HepG2 (cell line): ENCODE measurements around the gene EHD1. TPM values are rescaled to one million over a fixed set of nuclear protein-coding genes. Genes with fewer than 3 reads are reported as not detected.

ENCODE experiments used
- BCL6 ChIP-seq: IDR thresholded peaks from 2 replicates; pipeline ENCODE4 v1.6.1; 2016; ENCODE audit warnings: missing genetic modification reagents, missing compliant biosample characterization
- CAMTA2 ChIP-seq: sonication (generic); formaldehyde crosslinking; IDR thresholded peaks from 2 replicates; pipeline ENCODE4 v1.4.0; 2020; ENCODE audit warnings: mild to moderate bottlenecking, missing genetic modification reagents, borderline replicate concordance
- FOXA1 ChIP-seq, 2 experiments: fragments of 450-650 bp in 1 of 2; sonication (generic) in 1 of 2; formaldehyde crosslinking in 1 of 2; IDR thresholded peaks; 2 replicates each; pipeline versions ENCODE4 v1.4.0 to v1.6.1; 2016 to 2020; ENCODE audit warnings: missing genetic modification reagents in 1 of 2
- NCOA1 ChIP-seq: sonication (generic); formaldehyde crosslinking; IDR thresholded peaks from 2 replicates; pipeline ENCODE4 v1.9.0; 2021; ENCODE audit warnings: missing genetic modification reagents
- SIN3A ChIP-seq: IDR thresholded peaks from 2 replicates; pipeline ENCODE4 v1.6.1; 2011; ENCODE audit warnings: low read depth, mild to moderate bottlenecking, control low read depth, low read length, borderline replicate concordance
- SP1 ChIP-seq, 2 experiments: fragments of 450-650 bp in 1 of 2; sonication (generic) in 1 of 2; formaldehyde crosslinking in 1 of 2; IDR thresholded peaks; 2 replicates each; pipeline versions ENCODE4 v1.4.0 to v1.6.1; 2016 to 2020; ENCODE audit warnings: missing genetic modification reagents in 1 of 2
- SYNCRIP ChIP-seq: fragments of 200-400 bp; formaldehyde crosslinking; IDR thresholded peaks from 2 replicates; pipeline ENCODE4 v1.6.1; 2018; ENCODE audit warnings: mild to moderate bottlenecking, low read depth, low read length; ENCODE audit not compliant: insufficient read depth
- ZFP36L1 ChIP-seq: sonication (generic); formaldehyde crosslinking; IDR thresholded peaks from 2 replicates; pipeline ENCODE4 v1.8.0; 2022; ENCODE audit warnings: mild to moderate bottlenecking, missing genetic modification reagents, moderate library complexity
- ZNF225 ChIP-seq: sonication (generic); formaldehyde crosslinking; IDR thresholded peaks from 2 replicates; pipeline ENCODE4 v1.4.0; 2020; ENCODE audit warnings: mild to moderate bottlenecking, missing genetic modification reagents
- ZNF253 ChIP-seq: sonication (generic); formaldehyde crosslinking; IDR thresholded peaks from 2 replicates; pipeline ENCODE4 v1.8.0; 2022; ENCODE audit warnings: mild to moderate bottlenecking, missing genetic modification reagents, borderline replicate concordance
- ZNF678 ChIP-seq: sonication (generic); formaldehyde crosslinking; IDR thresholded peaks from 2 replicates; pipeline ENCODE4 v1.4.0; 2020; ENCODE audit warnings: mild to moderate bottlenecking, missing genetic modification reagents
- ZNF878 ChIP-seq: sonication (generic); formaldehyde crosslinking; IDR thresholded peaks from 2 replicates; pipeline ENCODE4 v1.8.1; 2023; ENCODE audit warnings: mild to moderate bottlenecking, missing genetic modification reagents, moderate library complexity
- polyA plus RNA-seq, 8 experiments: library from polyadenylated mRNA; depleted of rRNA in 3 of 8; stranded (reverse) in 7 of 8; unstranded in 1 of 8; fragments of >200 nt; fragmentation: Illumina TruSeq in 4 of 8; extraction: Trizol in 4 of 8; gene quantifications; 2 replicates each; pipeline versions ENCODE4 v1.2.1 to v1.2.3, GENCODE V29; 2011 to 2016; ENCODE audit warnings: low read depth in 4 of 8, missing spikeins in 1 of 8, mixed read lengths in 1 of 8; ENCODE audit not compliant: insufficient read depth in 1 of 8
- total RNA-seq, 5 experiments: library from RNA; depleted of rRNA; stranded (reverse); fragments of >200 nt; fragmentation: Illumina TruSeq; extraction: Trizol; gene quantifications; 2 replicates each; pipeline ENCODE4 v1.2.3, GENCODE V29; 2016; ENCODE audit warnings: low read depth in 1 of 5
- TF ChIP-seq, protein P1 (sequence below): fragments of 450-650 bp; IDR thresholded peaks from 2 replicates; pipeline ENCODE4 v1.6.1; 2017; ENCODE audit warnings: mild to moderate bottlenecking
- TF ChIP-seq, protein P2 (sequence below): sonication (generic); formaldehyde crosslinking; IDR thresholded peaks from 2 replicates; pipeline ENCODE4 v1.8.0; 2022; ENCODE audit warnings: mild to moderate bottlenecking, missing genetic modification reagents; ENCODE audit not compliant: insufficient replicate concordance
- TF ChIP-seq, protein P3 (sequence below): sonication (generic); formaldehyde crosslinking; IDR thresholded peaks from one replicate; pipeline ENCODE4 v1.5.1; 2020; ENCODE audit warnings: mild to moderate bottlenecking, missing genetic modification reagents; ENCODE audit errors: not compliant biosample characterization

Gene EHD1
- total and polyA plus RNA-seq, 2 of the 13 experiments (the other 11 are each of a cell fraction or from before 2014, with no cell fraction given), result 23.6 to 26.6 TPM

DNA sequence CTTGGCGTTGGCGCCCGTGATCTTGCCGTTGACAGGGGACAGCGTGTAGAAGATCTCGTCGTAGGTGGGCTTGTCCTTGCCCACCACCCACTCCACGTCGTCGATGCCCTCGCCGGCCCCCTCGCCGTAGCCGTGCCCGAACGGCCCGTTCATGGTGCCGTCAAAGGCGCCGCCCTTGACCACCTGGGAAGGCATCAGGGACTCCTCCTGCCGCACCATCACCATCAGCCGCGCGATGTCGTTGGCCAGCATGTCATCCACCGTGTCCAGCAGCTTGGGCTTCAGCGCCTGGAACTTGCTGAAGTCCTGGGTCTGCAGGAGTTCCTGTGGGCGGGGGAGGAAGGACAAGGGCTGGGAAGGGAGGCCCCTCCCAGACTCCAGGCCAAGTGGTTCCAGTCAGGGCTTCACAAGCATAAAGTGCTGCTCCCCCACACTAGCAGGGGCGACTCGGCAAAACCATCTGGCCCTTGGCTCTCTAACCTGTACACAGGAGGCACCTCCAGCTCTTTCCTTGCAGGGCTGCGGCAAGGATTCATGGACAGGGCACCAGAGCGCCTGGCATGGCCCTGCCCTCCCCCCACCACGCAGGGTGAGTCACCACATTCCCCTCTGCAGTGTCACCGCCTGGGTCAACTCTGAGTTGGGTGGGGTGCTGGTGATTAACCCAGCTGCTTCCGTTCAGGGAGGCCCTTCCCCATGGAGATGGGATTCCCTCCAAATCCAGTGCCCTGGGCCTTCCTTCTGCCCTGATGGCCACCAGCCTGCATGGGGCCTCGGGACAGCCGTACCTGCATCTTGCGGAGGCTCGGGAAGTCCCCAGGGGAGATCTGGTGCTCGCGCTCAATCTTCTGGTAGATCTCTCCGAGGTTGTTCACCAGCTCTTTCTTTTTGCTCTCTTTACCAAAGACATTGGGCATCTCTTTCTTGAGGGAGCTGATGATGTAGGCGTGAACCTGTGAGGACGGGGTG lies 23.6 kb downstream of the EHD1 start (continued):
- TF ChIP-seq ZNF253 (CRISPR knock-in tag) (no peak), FOXA1 (IDR thresholded peaks at IDR 0.05) (no peak), FOXA1 (CRISPR knock-in tag; IDR thresholded peaks at IDR 0.05) (peak; percentile 68), ZNF878 (CRISPR knock-in tag) (no peak), SP1 (IDR thresholded peaks at IDR 0.05) (no peak), SP1 (CRISPR knock-in tag; IDR thresholded peaks at IDR 0.05) (no peak), ZNF225 (CRISPR knock-in tag) (no peak), CAMTA2 (CRISPR knock-in tag) (no peak), SYNCRIP (no peak), BCL6 (CRISPR knock-in tag) (no peak; the same call in 1 of the 2 replicates), ZFP36L1 (CRISPR knock-in tag) (no peak), SIN3A (0 out of 2 replicates have a peak, but pooled peaks have one; percentile 18), NCOA1 (CRISPR knock-in tag) (no peak), ZNF678 (CRISPR knock-in tag) (no peak)
- TF ChIP-seq, protein P1, sequence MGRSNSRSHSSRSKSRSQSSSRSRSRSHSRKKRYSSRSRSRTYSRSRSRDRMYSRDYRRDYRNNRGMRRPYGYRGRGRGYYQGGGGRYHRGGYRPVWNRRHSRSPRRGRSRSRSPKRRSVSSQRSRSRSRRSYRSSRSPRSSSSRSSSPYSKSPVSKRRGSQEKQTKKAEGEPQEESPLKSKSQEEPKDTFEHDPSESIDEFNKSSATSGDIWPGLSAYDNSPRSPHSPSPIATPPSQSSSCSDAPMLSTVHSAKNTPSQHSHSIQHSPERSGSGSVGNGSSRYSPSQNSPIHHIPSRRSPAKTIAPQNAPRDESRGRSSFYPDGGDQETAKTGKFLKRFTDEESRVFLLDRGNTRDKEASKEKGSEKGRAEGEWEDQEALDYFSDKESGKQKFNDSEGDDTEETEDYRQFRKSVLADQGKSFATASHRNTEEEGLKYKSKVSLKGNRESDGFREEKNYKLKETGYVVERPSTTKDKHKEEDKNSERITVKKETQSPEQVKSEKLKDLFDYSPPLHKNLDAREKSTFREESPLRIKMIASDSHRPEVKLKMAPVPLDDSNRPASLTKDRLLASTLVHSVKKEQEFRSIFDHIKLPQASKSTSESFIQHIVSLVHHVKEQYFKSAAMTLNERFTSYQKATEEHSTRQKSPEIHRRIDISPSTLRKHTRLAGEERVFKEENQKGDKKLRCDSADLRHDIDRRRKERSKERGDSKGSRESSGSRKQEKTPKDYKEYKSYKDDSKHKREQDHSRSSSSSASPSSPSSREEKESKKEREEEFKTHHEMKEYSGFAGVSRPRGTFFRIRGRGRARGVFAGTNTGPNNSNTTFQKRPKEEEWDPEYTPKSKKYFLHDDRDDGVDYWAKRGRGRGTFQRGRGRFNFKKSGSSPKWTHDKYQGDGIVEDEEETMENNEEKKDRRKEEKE, result no peak
- TF ChIP-seq, protein P2, sequence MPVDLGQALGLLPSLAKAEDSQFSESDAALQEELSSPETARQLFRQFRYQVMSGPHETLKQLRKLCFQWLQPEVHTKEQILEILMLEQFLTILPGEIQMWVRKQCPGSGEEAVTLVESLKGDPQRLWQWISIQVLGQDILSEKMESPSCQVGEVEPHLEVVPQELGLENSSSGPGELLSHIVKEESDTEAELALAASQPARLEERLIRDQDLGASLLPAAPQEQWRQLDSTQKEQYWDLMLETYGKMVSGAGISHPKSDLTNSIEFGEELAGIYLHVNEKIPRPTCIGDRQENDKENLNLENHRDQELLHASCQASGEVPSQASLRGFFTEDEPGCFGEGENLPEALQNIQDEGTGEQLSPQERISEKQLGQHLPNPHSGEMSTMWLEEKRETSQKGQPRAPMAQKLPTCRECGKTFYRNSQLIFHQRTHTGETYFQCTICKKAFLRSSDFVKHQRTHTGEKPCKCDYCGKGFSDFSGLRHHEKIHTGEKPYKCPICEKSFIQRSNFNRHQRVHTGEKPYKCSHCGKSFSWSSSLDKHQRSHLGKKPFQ (CRISPR knock-in tag), result no peak
- TF ChIP-seq, protein P3, sequence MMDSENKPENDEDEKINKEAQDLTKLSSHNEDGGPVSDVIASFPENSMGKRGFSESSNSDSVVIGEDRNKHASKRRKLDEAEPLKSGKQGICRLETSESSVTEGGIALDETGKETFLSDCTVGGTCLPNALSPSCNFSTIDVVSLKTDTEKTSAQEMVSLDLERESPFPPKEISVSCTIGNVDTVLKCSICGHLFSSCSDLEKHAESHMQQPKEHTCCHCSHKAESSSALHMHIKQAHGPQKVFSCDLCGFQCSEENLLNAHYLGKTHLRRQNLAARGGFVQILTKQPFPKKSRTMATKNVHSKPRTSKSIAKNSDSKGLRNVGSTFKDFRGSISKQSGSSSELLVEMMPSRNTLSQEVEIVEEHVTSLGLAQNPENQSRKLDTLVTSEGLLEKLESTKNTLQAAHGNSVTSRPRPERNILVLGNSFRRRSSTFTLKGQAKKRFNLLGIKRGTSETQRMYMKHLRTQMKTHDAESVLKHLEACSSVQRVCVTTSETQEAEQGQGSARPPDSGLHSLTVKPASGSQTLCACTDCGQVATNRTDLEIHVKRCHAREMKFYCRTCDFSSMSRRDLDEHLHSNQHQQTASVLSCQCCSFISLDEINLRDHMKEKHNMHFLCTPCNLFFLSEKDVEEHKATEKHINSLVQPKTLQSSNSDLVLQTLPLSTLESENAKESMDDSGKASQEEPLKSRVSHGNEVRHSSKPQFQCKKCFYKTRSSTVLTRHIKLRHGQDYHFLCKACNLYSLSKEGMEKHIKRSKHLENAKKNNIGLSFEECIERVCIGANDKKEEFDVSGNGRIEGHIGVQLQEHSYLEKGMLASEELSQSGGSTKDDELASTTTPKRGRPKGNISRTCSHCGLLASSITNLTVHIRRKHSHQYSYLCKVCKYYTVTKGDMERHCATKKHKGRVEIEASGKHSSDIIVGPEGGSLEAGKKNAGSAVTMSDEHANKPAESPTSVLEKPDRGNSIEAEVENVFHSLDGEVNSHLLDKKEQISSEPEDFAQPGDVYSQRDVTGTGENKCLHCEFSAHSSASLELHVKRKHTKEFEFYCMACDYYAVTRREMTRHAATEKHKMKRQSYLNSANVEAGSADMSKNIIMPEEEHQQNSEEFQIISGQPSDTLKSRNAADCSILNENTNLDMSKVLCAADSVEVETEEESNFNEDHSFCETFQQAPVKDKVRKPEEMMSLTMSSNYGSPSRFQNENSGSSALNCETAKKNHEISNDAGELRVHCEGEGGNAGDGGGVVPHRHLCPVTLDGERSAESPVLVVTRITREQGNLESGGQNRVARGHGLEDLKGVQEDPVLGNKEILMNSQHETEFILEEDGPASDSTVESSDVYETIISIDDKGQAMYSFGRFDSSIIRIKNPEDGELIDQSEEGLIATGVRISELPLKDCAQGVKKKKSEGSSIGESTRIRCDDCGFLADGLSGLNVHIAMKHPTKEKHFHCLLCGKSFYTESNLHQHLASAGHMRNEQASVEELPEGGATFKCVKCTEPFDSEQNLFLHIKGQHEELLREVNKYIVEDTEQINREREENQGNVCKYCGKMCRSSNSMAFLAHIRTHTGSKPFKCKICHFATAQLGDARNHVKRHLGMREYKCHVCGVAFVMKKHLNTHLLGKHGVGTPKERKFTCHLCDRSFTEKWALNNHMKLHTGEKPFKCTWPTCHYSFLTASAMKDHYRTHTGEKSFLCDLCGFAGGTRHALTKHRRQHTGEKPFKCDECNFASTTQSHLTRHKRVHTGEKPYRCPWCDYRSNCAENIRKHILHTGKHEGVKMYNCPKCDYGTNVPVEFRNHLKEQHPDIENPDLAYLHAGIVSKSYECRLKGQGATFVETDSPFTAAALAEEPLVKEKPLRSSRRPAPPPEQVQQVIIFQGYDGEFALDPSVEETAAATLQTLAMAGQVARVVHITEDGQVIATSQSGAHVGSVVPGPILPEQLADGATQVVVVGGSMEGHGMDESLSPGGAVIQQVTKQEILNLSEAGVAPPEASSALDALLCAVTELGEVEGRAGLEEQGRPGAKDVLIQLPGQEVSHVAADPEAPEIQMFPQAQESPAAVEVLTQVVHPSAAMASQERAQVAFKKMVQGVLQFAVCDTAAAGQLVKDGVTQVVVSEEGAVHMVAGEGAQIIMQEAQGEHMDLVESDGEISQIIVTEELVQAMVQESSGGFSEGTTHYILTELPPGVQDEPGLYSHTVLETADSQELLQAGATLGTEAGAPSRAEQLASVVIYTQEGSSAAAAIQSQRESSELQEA, result no peak
